SH-SY5Y (cell line): ENCODE data around the gene XIAP.

Experiments used
- GATA2 ChIP-seq: IDR thresholded peaks from 2 replicates; pipeline ENCODE4 v1.6.1; 2011; ENCODE audit warnings: mild to moderate bottlenecking, low read depth, low read length
- GATA3 ChIP-seq: IDR thresholded peaks from 2 replicates; pipeline ENCODE4 v1.6.1; 2011; ENCODE audit warnings: low read depth, mild to moderate bottlenecking, low read length, moderate library complexity

- TF ChIP-seq GATA3 (no peak), GATA2 (no peak)
Measured at GRCh38 chrX:123881330-123881729, 21.5 kb downstream of the XIAP start.
